HepG2 (cell line): ENCODE measurements around the gene RHBDD3. TPM values are rescaled to one million over a fixed set of nuclear protein-coding genes. Genes with fewer than 3 reads are reported as not detected.

Experiments used
- ARID5B ChIP-seq: IDR thresholded peaks from 2 replicates; pipeline ENCODE4 v1.4.0; 2020; ENCODE audit warnings: mild to moderate bottlenecking, missing genetic modification reagents
- KMT2A ChIP-seq: sonication (generic); formaldehyde crosslinking; IDR thresholded peaks from 2 replicates; pipeline ENCODE4 v1.4.0; 2020; ENCODE audit warnings: missing genetic modification reagents
- MED1 ChIP-seq: sonication (generic); formaldehyde crosslinking; IDR thresholded peaks from 2 replicates; pipeline ENCODE4 v1.4.0; 2020; ENCODE audit warnings: missing genetic modification reagents
- NCOA2 ChIP-seq: sonication (generic); formaldehyde crosslinking; IDR thresholded peaks from 2 replicates; pipeline ENCODE4 v1.8.0; 2022; ENCODE audit warnings: inconsistent platforms
- NR2F2 ChIP-seq: IDR thresholded peaks from 2 replicates; pipeline ENCODE4 v1.6.1; 2012; ENCODE audit warnings: low read depth, inconsistent platforms, borderline replicate concordance
- RFX1 ChIP-seq: fragments of 450-650 bp; IDR thresholded peaks from 2 replicates; pipeline ENCODE4 v1.6.1; 2017
- ZBTB44 ChIP-seq: sonication (generic); formaldehyde crosslinking; IDR thresholded peaks from 2 replicates; pipeline ENCODE4 v1.4.0; 2020; ENCODE audit warnings: missing genetic modification reagents
- ZNF530 ChIP-seq: sonication (generic); formaldehyde crosslinking; IDR thresholded peaks from 2 replicates; pipeline ENCODE4 v1.5.0; 2020; ENCODE audit warnings: low read depth, mild to moderate bottlenecking, missing genetic modification reagents
- polyA plus RNA-seq, 8 experiments: library from polyadenylated mRNA; depleted of rRNA in 3 of 8; stranded (reverse) in 7 of 8; unstranded in 1 of 8; fragments of >200 nt; fragmentation: Illumina TruSeq in 4 of 8; extraction: Trizol in 4 of 8; gene quantifications; 2 replicates each; pipeline versions ENCODE4 v1.2.1 to v1.2.3, GENCODE V29; 2011 to 2016; ENCODE audit warnings: low read depth in 4 of 8, missing spikeins in 1 of 8, mixed read lengths in 1 of 8; ENCODE audit not compliant: insufficient read depth in 1 of 8
- total RNA-seq, 5 experiments: library from RNA; depleted of rRNA; stranded (reverse); fragments of >200 nt; fragmentation: Illumina TruSeq; extraction: Trizol; gene quantifications; 2 replicates each; pipeline ENCODE4 v1.2.3, GENCODE V29; 2016; ENCODE audit warnings: low read depth in 1 of 5
- TF ChIP-seq, protein P1 (sequence below): sonication (generic); formaldehyde crosslinking; IDR thresholded peaks from 2 replicates; pipeline ENCODE4 v1.8.1; 2022; ENCODE audit warnings: low read depth, mild to moderate bottlenecking, missing genetic modification reagents
- TF ChIP-seq, protein P2 (sequence below): sonication (generic); formaldehyde crosslinking; IDR thresholded peaks from 2 replicates; pipeline ENCODE4 v1.9.0; 2021; ENCODE audit warnings: mild to moderate bottlenecking, missing genetic modification reagents

RHBDD3 gene
- total and polyA plus RNA-seq, 2 of the 13 experiments (the other 11 are each of a cell fraction or from before 2014, with no cell fraction given): 12.1 to 26.7 TPM

DNA sequence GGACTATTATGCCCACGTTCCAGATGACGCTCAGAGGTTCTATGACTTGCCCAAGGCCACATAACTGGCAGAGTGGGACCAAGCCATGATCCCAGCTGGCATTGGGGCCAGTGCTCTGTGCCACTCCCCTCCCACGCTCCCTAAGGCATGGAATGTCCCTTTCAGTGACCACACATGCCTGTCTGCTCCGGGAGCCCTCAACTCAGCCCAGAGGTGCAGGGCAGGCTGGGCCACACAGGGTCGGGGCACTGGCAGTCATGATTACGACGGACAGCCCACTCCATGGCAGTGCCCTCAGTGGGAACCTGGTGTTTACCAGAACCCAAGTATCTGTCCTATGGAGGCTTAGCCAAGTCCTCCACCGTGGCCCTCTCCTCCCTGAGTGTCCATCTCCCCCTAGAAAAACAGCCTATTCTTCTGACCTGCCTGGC, 10.0 kb downstream of the RHBDD3 start (continued):
- TF ChIP-seq ZBTB44 (CRISPR knock-in tag) (no peak), NCOA2 (CRISPR knock-in tag) (no peak), NR2F2 (no peak), ZNF530 (no peak), ARID5B (CRISPR knock-in tag) (no peak), MED1 (no peak), RFX1 (no peak), KMT2A (CRISPR knock-in tag) (no peak)
- TF ChIP-seq, protein P1, sequence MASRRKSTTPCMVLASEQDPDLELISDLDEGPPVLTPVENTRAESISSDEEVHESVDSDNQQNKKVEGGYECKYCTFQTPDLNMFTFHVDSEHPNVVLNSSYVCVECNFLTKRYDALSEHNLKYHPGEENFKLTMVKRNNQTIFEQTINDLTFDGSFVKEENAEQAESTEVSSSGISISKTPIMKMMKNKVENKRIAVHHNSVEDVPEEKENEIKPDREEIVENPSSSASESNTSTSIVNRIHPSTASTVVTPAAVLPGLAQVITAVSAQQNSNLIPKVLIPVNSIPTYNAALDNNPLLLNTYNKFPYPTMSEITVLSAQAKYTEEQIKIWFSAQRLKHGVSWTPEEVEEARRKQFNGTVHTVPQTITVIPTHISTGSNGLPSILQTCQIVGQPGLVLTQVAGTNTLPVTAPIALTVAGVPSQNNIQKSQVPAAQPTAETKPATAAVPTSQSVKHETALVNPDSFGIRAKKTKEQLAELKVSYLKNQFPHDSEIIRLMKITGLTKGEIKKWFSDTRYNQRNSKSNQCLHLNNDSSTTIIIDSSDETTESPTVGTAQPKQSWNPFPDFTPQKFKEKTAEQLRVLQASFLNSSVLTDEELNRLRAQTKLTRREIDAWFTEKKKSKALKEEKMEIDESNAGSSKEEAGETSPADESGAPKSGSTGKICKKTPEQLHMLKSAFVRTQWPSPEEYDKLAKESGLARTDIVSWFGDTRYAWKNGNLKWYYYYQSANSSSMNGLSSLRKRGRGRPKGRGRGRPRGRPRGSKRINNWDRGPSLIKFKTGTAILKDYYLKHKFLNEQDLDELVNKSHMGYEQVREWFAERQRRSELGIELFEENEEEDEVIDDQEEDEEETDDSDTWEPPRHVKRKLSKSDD (CRISPR knock-in tag): no peak
- TF ChIP-seq, protein P2, sequence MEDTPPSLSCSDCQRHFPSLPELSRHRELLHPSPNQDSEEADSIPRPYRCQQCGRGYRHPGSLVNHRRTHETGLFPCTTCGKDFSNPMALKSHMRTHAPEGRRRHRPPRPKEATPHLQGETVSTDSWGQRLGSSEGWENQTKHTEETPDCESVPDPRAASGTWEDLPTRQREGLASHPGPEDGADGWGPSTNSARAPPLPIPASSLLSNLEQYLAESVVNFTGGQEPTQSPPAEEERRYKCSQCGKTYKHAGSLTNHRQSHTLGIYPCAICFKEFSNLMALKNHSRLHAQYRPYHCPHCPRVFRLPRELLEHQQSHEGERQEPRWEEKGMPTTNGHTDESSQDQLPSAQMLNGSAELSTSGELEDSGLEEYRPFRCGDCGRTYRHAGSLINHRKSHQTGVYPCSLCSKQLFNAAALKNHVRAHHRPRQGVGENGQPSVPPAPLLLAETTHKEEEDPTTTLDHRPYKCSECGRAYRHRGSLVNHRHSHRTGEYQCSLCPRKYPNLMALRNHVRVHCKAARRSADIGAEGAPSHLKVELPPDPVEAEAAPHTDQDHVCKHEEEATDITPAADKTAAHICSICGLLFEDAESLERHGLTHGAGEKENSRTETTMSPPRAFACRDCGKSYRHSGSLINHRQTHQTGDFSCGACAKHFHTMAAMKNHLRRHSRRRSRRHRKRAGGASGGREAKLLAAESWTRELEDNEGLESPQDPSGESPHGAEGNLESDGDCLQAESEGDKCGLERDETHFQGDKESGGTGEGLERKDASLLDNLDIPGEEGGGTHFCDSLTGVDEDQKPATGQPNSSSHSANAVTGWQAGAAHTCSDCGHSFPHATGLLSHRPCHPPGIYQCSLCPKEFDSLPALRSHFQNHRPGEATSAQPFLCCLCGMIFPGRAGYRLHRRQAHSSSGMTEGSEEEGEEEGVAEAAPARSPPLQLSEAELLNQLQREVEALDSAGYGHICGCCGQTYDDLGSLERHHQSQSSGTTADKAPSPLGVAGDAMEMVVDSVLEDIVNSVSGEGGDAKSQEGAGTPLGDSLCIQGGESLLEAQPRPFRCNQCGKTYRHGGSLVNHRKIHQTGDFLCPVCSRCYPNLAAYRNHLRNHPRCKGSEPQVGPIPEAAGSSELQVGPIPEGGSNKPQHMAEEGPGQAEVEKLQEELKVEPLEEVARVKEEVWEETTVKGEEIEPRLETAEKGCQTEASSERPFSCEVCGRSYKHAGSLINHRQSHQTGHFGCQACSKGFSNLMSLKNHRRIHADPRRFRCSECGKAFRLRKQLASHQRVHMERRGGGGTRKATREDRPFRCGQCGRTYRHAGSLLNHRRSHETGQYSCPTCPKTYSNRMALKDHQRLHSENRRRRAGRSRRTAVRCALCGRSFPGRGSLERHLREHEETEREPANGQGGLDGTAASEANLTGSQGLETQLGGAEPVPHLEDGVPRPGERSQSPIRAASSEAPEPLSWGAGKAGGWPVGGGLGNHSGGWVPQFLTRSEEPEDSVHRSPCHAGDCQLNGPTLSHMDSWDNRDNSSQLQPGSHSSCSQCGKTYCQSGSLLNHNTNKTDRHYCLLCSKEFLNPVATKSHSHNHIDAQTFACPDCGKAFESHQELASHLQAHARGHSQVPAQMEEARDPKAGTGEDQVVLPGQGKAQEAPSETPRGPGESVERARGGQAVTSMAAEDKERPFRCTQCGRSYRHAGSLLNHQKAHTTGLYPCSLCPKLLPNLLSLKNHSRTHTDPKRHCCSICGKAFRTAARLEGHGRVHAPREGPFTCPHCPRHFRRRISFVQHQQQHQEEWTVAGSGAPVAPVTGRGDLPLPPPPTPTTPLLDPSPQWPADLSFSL: no peak
